GM18508 (cell line): Measurements from ENCODE around the gene SLC35E1.
"Not testable (repeated sequence)": the region's sequence is repeated elsewhere in the genome, so short reads cannot be mapped to it uniquely, and the experiment has no call there.

ENCODE experiments used
- ATAC-seq: cut with Tn5 transposase; IDR thresholded peaks from one replicate; pipeline ENCODE4 v1.9.1; 2021; ENCODE audit warnings: moderate number of reproducible peaks; ENCODE audit not compliant: insufficient read depth, unreplicated experiment

Gene SLC35E1

GRCh38 chr19:16561382-16561781 is 10.8 kb downstream of the SLC35E1 start:
- ATAC-seq: no peak

GRCh38 chr19:16559780-16560276 is 12.4 kb downstream of the SLC35E1 start:
- ATAC-seq: no peak

GRCh38 chr19:16554776-16555175 is 17.4 kb downstream of the SLC35E1 start:
- no peak for ATAC-seq

DNA sequence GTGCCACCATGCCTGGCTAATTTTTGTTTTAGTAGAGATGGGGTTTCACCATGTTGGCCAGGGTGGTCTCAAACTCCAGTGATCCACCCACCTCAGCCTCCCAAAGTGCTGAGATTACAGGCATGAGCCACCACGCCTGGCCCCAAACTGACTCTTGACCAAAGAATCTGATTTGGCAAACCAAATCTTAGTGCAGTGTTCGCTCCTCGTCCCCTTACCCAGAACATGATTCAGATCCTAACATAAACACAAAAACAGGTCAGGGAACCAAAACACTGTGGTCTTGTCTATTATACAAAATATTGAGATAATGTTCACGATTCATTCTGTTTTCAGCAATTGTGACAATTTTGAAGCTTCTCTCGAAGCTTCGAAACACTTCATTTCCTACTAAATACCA is 20.3 kb downstream of the SLC35E1 start:
- ATAC-seq: not testable (repeated sequence)

GRCh38 chr19:16548956-16549355 is 23.3 kb downstream of the SLC35E1 start:
- no peak for ATAC-seq

- no peak for ATAC-seq
Observed at GRCh38 chr19:16544473-16545231, 27.6 kb downstream of the SLC35E1 start.

- ATAC-seq: not testable (repeated sequence)
Observed at GRCh38 chr19:16543734-16544133, 28.5 kb downstream of the SLC35E1 start.

DNA sequence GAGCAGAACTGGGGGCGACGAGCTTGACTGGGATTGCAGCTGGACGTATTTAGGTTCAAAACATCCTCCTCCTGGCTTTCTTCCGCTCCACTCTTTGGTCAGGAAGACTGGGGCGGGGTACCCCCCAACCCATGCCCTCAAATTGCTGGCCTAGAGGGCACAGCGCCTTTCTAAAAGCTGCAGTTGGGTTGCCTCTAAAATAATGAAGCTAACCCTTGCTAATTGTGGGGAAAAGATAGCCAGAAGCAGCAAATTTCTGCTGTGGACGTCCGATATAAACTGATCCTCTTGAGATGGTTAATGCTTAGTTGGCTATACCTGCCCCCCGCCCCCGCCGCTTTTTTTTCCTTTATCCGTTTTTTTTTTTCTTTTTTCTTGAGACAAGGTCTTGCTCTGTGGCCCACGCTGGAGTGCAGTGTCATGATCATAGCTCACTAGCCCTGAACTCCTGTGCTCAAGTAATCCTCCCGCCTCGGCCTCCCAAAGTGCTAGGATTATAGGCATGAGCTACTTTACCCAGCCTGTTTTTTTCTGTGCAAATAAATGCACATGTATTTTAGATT is 29.2 kb downstream of the SLC35E1 start:
- ATAC-seq: no peak

- ATAC-seq: no peak
Observed at GRCh38 chr19:16542045-16542909, 29.9 kb downstream of the SLC35E1 start, which contains the start of gene CHERP. TSS of gene CHERP (minus strand) at chr19:16542437. CDS start at chr19:16542378, 59 bp downstream.

DNA sequence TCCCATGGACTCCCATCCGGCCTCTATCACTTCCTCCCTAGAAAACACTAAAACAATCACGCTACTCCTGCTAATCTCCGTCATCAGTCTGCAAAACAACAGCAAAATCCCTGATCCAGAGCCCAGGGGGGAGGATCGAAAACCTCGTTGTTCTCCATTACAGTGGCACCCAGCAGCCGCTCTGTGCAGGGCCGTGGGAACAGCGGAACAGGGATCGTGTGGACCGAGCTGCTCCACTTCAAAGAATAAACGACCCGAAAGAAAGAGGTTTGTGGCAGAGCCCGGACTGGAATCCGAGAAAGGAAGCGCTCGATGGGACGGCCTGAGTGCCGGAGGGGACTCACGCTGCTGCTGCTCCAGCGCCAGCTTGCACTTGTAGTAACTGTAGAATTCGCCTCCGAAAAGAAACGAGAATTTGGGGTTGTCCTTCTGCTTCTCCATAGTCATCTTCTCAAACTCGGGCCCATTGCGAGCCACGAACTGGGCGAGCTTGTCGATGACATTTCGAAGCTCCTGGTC is 30.6 kb downstream of the SLC35E1 start:
- no peak for ATAC-seq

DNA sequence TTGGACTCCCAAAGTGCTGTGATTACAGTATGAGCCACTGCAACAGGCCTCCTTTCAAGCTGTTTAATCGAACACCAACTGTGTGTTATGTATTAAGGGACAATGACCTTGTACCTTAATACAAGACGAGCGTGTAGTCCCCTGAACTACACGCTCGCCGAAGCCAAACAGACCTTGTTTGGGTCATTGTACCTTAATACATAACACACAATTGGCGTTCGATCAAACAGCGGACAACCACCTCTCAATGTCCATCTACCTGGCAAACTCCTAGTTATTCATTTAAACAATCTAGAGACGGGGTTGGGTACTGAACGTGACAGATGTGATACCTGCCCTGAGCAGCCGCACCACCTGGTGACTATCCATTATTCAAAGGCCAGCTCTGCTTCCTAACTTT is 31.3 kb downstream of the SLC35E1 start:
- no peak for ATAC-seq

DNA sequence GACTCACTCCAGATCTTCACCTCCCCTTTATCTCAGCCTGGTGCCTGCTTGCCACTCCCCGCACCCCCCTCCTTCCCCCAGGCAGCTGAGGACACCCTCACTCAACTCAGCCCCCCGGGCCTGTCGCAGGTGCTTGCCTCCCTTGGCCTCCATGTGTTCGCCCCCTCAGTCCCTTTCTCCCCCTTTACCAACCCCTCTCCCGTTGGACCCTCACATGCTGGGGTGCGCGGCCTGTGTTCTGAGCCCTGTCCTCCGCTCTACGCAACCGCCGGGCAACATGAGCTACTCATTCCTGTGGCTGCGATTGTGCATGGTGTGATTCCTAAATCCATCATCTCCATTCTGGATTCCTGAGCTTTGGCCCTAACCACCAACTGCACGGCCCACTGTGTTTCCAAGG is 35.1 kb downstream of the SLC35E1 start:
- no peak for ATAC-seq

GRCh38 chr19:16536130-16536529 is 36.1 kb downstream of the SLC35E1 start:
- no peak for ATAC-seq

DNA sequence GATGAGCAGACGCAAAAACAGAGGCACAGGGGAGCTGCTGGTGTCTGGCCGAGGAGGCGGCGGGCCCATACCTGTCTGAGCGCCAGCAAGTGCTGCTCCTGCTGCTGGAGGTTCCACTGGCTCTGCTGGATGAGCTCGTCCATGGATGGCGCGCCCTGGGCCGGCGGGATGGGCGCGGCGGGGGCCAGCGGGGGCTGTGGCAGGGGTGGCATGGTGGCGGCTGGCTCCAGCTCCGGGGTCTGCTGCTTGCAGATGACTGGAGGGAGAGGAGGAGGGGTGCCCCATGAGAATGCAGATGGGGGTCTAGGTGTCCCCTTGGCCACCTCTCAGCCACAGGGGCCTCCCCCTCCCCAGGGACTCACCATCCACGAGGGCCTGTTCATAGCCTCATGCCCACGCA is 36.8 kb downstream of the SLC35E1 start:
- ATAC-seq: no peak

DNA sequence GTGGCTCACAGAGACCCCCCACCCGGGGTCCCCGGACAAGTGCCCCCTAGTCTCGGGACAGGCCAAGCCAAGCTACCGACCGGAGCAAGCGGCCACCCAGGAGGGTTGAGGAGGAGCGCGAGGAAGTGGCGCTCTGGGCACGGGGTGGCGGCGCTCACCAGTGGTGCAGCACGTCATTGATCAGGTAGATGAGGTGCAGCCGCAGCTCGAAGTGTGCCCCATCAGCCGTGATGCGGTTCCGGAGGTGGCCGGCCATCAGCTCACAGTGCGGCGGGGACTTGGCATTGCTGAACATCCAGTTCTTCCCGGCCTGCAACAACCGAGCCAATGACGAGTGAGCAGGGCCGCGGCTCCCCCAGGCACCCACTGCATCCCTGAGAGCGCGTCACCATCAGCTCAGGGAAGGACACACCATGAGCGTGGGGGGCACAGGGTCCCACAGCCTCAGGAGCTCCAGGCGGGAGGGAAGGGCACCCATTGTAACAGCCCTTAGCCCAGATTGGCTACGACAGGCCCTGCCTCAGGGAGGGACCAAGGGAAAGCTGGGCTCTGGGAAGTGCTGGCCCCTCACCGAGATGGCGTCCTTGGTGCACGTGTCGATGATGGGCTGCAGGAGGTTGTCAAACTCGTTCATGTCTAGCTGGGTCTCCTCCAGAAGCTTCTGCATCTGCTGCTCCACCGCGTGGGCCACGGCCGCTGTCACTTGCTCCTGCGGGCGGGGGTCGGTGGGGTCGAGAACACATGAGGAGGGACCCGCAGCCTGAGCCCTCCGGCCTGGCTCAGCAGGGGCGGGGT is 39.6 kb downstream of the SLC35E1 start:
- ATAC-seq: no peak

GRCh38 chr19:16531380-16531669 is 40.9 kb downstream of the SLC35E1 start:
- ATAC-seq: no peak

DNA sequence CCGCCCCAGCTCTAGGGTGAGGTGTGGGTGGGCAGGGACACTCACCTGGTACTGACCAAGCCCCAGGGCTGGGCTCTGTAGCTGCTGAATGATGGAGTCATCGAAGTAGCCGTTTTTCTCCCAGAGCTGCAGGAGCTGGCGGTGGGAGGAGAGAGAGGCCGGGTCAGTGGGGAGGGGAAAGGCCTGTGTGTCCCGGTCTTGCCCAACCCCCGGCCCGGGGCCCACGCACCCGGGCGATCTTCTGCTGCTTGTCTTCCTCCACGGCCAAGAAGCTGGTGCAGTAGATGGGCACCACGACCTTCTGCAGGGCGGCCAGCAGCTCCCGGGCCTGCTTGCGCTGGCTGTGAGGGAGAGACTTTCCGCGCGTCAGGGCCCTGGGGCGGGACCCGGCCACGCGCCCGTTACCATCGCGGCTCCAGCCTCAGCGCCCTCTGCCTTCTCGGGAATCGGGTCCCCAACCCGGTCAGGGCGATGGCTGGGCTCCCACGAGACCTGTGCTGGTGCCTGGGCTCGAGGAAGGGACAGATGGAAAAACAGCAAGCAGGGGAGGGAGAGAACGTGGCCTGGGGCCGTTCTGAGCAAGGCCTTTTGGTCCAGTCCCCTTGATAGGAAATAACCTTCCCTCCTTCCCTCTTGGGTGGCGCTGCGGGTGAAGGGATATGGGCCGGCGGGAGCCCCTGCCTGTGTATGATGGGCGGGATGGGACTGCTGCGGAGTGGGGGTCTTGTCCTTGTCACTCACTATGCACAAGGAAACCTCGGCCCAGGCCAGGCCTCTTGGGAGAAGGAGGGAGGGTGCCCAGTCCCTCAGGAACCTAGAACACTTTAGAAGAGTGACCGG is 41.5 kb downstream of the SLC35E1 start:
- ATAC-seq: no peak

- ATAC-seq: no peak
Observed at GRCh38 chr19:16529466-16530144, 42.6 kb downstream of the SLC35E1 start.
